C4-2B (cell line): ENCODE measurements around the gene LITAF.

ENCODE experiments used
- H3K27ac ChIP-seq: fragments of 450-650 bp; 2 replicates; pipeline ENCODE4 v1.5.1; 2017
- ZFX ChIP-seq: fragments of 450-650 bp; IDR thresholded peaks from 2 replicates; pipeline ENCODE4 v1.6.1; 2017
- TF ChIP-seq, protein P1 (sequence below): fragments of 450-650 bp; conservative IDR thresholded peaks from 2 replicates; pipeline ENCODE4 v1.5.1; 2017; ENCODE audit warnings: mild to moderate bottlenecking

The LITAF gene

GRCh38 chr16:11530171-11530940, 56.4 kb downstream of the LITAF start:
- no peak overlapping the region for H3K27ac ChIP-seq
- TF ChIP-seq, protein P1, sequence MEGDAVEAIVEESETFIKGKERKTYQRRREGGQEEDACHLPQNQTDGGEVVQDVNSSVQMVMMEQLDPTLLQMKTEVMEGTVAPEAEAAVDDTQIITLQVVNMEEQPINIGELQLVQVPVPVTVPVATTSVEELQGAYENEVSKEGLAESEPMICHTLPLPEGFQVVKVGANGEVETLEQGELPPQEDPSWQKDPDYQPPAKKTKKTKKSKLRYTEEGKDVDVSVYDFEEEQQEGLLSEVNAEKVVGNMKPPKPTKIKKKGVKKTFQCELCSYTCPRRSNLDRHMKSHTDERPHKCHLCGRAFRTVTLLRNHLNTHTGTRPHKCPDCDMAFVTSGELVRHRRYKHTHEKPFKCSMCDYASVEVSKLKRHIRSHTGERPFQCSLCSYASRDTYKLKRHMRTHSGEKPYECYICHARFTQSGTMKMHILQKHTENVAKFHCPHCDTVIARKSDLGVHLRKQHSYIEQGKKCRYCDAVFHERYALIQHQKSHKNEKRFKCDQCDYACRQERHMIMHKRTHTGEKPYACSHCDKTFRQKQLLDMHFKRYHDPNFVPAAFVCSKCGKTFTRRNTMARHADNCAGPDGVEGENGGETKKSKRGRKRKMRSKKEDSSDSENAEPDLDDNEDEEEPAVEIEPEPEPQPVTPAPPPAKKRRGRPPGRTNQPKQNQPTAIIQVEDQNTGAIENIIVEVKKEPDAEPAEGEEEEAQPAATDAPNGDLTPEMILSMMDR = no peak
- no peak for TF ChIP-seq ZFX

DNA sequence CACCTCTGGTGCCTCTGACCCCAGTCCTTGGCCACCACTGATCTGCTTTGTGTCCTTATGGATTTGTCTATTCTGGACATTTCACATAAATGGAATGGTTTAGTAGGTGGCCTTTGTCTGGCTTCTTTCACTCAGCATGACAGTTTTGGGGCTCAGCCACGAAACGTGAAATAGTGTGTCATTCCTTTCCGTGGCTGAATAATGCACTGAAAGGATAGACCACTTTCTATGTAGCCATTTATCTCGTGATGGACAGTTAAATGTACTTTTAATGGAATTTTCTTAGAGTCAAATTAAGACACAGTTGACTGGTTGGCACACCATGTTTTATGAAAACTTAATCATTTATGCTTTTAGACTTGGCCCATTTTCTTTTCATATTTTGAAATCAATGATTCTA, 57.4 kb downstream of the LITAF start:
- TF ChIP-seq, protein P1 = no peak
- TF ChIP-seq ZFX = no peak
- H3K27ac ChIP-seq = no peak overlapping the region

DNA sequence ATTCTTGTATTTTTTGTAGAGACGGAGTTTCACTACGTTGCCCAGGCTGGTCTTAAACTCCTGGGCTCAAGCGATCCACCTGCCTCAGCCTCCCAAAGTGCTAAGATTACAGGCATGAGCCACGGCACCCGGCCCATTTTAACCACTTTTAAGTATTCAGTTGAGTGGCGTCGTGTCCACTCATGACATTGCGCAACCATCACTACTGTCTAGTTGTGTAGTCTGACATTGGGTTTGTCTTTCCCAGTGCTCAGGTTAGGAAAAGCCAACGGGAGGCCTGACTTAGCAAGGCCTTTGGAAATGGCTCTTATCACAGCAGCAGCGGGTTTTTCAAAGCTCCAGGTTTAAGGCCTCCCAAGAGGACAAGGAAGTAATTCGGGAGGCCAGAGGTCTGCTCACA, 58.7 kb downstream of the LITAF start:
- TF ChIP-seq ZFX = no peak
- TF ChIP-seq, protein P1 = no peak

GRCh38 chr16:11526655-11527350, 59.9 kb downstream of the LITAF start:
- TF ChIP-seq, protein P1 = no peak
- TF ChIP-seq ZFX = no peak
- H3K27ac ChIP-seq = no peak overlapping the region

More for the DNA sequence above, 58.7 kb downstream of the LITAF start:
- H3K27ac ChIP-seq = no peak overlapping the region

GRCh38 chr16:11524098-11524760, 62.5 kb downstream of the LITAF start:
- H3K27ac ChIP-seq = no peak overlapping the region
- TF ChIP-seq, protein P1 = no peak
- TF ChIP-seq ZFX = no peak

GRCh38 chr16:11521055-11521454, 65.7 kb downstream of the LITAF start:
- TF ChIP-seq ZFX = no peak
- TF ChIP-seq, protein P1 = no peak
- no peak overlapping the region for H3K27ac ChIP-seq

GRCh38 chr16:11520442-11520841, 66.3 kb downstream of the LITAF start:
- TF ChIP-seq, protein P1 = no peak
- TF ChIP-seq ZFX = no peak
- no peak overlapping the region for H3K27ac ChIP-seq
